A549 (cell line): ENCODE measurements around the gene FAAH. TPM values are rescaled to one million over a fixed set of nuclear protein-coding genes. Genes with fewer than 3 reads are reported as not detected.
A peak's percentile ranks its signal among the peaks of the same experiment; 100 is the strongest.

ENCODE experiments used
- ATAC-seq, 2 experiments: fragments of 200-7000 bp in 1 of 2; fragments of >200 bp in 1 of 2; cut with Nextera tagmentation in 1 of 2; cut with Tn5 transposase in 1 of 2; 3 replicates each; pipeline versions ENCODE4 v1.8.0 to v1.9.1; 2018 to 2020; ENCODE audit warnings: mild to moderate bottlenecking in 1 of 2, moderate library complexity in 1 of 2
- CTCF ChIA-PET: fragments of 300-600 bp; sonication (Branson Sonifier 250); formaldehyde crosslinking; extraction: SDS; loops from one replicate; lab custom pipeline; 2021; ENCODE audit warnings: antibody characterized with exemption, inconsistent platforms; lab: Yijun Ruan, JAX
- POLR2A ChIA-PET: fragments of 350-600 bp; formaldehyde crosslinking; extraction: SDS; loops from one replicate; lab custom pipeline; 2021; ENCODE audit warnings: antibody characterized with exemption, inconsistent platforms; lab: Yijun Ruan, JAX
- DNase-seq, 2 experiments: peaks; one replicate each; pipeline versions ENCODE4 v3.0.0 to v3.0.0-alpha.2; 2011 to 2016; ENCODE audit warnings: low read depth in 1 of 2, low spot score in 1 of 2
- FAIRE-seq: peaks from 2 replicates; lab custom pipeline; 2011; peaks lifted over from hg19 to GRCh38; lab: Jason Lieb, UNC
- H3K27ac ChIP-seq, 2 experiments: fragments of >200 bp; sonication (Bioruptor Twin); formaldehyde crosslinking; 3 replicates each; pipeline ENCODE4 v1.5.1; 2016 to 2017
- H3K4me1 ChIP-seq: fragments of >200 bp; sonication (Bioruptor Twin); formaldehyde crosslinking; 3 replicates; pipeline ENCODE4 v1.6.1; 2016
- H3K4me2 ChIP-seq: fragments of >200 bp; sonication (Bioruptor Twin); formaldehyde crosslinking; 3 replicates; pipeline ENCODE4 v1.6.1; 2016
- H3K4me3 ChIP-seq: fragments of >200 bp; sonication (Bioruptor Twin); formaldehyde crosslinking; 3 replicates; pipeline ENCODE4 v1.5.1; 2016
- H3K9me3 ChIP-seq: fragments of >200 bp; sonication (Bioruptor Twin); formaldehyde crosslinking; 3 replicates; pipeline ENCODE4 v1.6.1; 2016
- CHD2 ChIP-seq: fragments of 150-350 bp; IDR thresholded peaks from 2 replicates; pipeline ENCODE4 v1.6.1; 2014; ENCODE audit warnings: low read length; ENCODE audit not compliant: partially characterized antibody
- EP300 ChIP-seq, 2 experiments: fragments of >200 bp; sonication (Bioruptor Twin); formaldehyde crosslinking; IDR thresholded peaks; 2 replicates in 1 of 2; 3 replicates in 1 of 2; pipeline ENCODE4 v1.6.1; 2016 to 2017
- FOSL2 ChIP-seq, 2 experiments: fragments of 450-650 bp in 1 of 2; fragments of >200 bp in 1 of 2; sonication (Bioruptor Twin) in 1 of 2; formaldehyde crosslinking; IDR thresholded peaks; 2 replicates each; pipeline versions ENCODE4 v1.5.0 to v1.6.1; 2016 to 2020; ENCODE audit warnings: mild to moderate bottlenecking in 1 of 2, moderate library complexity in 1 of 2
- FOXS1 ChIP-seq: fragments of 250-450 bp; sonication (Bioruptor Pico); IDR thresholded peaks from 2 replicates; pipeline ENCODE4 v1.5.0; 2020; ENCODE audit warnings: mild to moderate bottlenecking, moderate library complexity
- HDAC2 ChIP-seq: fragments of 200-600 bp; sonication (generic); IDR thresholded peaks from 2 replicates; pipeline ENCODE4 v1.6.1; 2016
- PHF8 ChIP-seq: fragments of 200-600 bp; sonication (generic); IDR thresholded peaks from 2 replicates; pipeline ENCODE4 v1.6.1; 2016; ENCODE audit warnings: low read depth, mild to moderate bottlenecking, antibody characterized with exemption, moderate library complexity, borderline replicate concordance
- POLR2A ChIP-seq: IDR thresholded peaks from 2 replicates; pipeline ENCODE4 v1.6.1; 2012; ENCODE audit warnings: mild to moderate bottlenecking, low read length
- RAD21 ChIP-seq, 2 experiments: fragments of >200 bp in 1 of 2; sonication (Bioruptor Twin) in 1 of 2; formaldehyde crosslinking in 1 of 2; IDR thresholded peaks in 1 of 2; conservative IDR thresholded peaks in 1 of 2; 2 replicates in 1 of 2; 3 replicates in 1 of 2; pipeline ENCODE4 v1.6.1; 2012 to 2018; ENCODE audit warnings: inconsistent platforms in 1 of 2
- RARB ChIP-seq: fragments of 250-450 bp; sonication (Bioruptor Pico); IDR thresholded peaks from 2 replicates; pipeline ENCODE4 v1.8.0; 2021; ENCODE audit warnings: mild to moderate bottlenecking, moderate library complexity
- SMC3 ChIP-seq: fragments of >200 bp; sonication (Bioruptor Twin); formaldehyde crosslinking; IDR thresholded peaks from 3 replicates; pipeline ENCODE4 v1.6.1; 2018; ENCODE audit warnings: inconsistent platforms
- USF2 ChIP-seq: fragments of 450-650 bp; IDR thresholded peaks from 2 replicates; pipeline ENCODE4 v1.6.1; 2014; ENCODE audit warnings: antibody characterized with exemption
- ZFP36 ChIP-seq: fragments of 450-650 bp; IDR thresholded peaks from 2 replicates; pipeline ENCODE4 v1.6.1; 2014; ENCODE audit warnings: borderline replicate concordance; ENCODE audit not compliant: partially characterized antibody
- ZNF302 ChIP-seq: fragments of 250-450 bp; sonication (Bioruptor Pico); IDR thresholded peaks from 2 replicates; pipeline ENCODE4 v1.9.0; 2021; ENCODE audit warnings: inconsistent platforms, mild to moderate bottlenecking, moderate library complexity
- WGBS: methylation state at CpG from one replicate; pipeline ENCODE4 v1.1.6; 2017; ENCODE audit errors: missing lambda C conversion rate; 5-methylcytosine and 5-hydroxymethylcytosine counted together
- polyA plus RNA-seq, 4 experiments: library from polyadenylated mRNA; depleted of rRNA in 3 of 4; stranded (reverse); fragments of >200 nt; fragmentation: RNase III in 1 of 4; extraction: RNeasy Plus Mini Kit Qiagen cat#74134 plus additional on column Dnase treatment in 1 of 4; gene quantifications; 2 replicates in 3 of 4; 3 replicates in 1 of 4; pipeline ENCODE4 v1.2.3, GENCODE V29; 2011 to 2017
- TF ChIP-seq, protein P1 (sequence below): fragments of 200-600 bp; sonication (generic); IDR thresholded peaks from 2 replicates; pipeline ENCODE4 v1.6.1; 2016; ENCODE audit warnings: antibody characterized with exemption, mild to moderate bottlenecking, moderate library complexity
- TF ChIP-seq, protein P2 (sequence below): fragments of 250-450 bp; sonication (Bioruptor Pico); IDR thresholded peaks from 2 replicates; pipeline ENCODE4 v1.5.0; 2020; ENCODE audit warnings: low read depth, mild to moderate bottlenecking, moderate library complexity
- TF ChIP-seq, protein P3 (sequence below): fragments of >200 bp; sonication (Bioruptor Twin); formaldehyde crosslinking; IDR thresholded peaks from 3 replicates; pipeline ENCODE4 v1.5.1; 2016

FAAH gene
- polyA plus RNA-seq, 2 of the 4 experiments (the other 2 are of a cell fraction) = 1.2 to 1.3 TPM

- TF ChIP-seq, protein P1, sequence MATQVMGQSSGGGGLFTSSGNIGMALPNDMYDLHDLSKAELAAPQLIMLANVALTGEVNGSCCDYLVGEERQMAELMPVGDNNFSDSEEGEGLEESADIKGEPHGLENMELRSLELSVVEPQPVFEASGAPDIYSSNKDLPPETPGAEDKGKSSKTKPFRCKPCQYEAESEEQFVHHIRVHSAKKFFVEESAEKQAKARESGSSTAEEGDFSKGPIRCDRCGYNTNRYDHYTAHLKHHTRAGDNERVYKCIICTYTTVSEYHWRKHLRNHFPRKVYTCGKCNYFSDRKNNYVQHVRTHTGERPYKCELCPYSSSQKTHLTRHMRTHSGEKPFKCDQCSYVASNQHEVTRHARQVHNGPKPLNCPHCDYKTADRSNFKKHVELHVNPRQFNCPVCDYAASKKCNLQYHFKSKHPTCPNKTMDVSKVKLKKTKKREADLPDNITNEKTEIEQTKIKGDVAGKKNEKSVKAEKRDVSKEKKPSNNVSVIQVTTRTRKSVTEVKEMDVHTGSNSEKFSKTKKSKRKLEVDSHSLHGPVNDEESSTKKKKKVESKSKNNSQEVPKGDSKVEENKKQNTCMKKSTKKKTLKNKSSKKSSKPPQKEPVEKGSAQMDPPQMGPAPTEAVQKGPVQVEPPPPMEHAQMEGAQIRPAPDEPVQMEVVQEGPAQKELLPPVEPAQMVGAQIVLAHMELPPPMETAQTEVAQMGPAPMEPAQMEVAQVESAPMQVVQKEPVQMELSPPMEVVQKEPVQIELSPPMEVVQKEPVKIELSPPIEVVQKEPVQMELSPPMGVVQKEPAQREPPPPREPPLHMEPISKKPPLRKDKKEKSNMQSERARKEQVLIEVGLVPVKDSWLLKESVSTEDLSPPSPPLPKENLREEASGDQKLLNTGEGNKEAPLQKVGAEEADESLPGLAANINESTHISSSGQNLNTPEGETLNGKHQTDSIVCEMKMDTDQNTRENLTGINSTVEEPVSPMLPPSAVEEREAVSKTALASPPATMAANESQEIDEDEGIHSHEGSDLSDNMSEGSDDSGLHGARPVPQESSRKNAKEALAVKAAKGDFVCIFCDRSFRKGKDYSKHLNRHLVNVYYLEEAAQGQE = no peak
- TF ChIP-seq HDAC2 = no peak
Measured at GRCh38 chr1:46438346-46438745, 44.2 kb downstream of the FAAH start (continued).

DNA sequence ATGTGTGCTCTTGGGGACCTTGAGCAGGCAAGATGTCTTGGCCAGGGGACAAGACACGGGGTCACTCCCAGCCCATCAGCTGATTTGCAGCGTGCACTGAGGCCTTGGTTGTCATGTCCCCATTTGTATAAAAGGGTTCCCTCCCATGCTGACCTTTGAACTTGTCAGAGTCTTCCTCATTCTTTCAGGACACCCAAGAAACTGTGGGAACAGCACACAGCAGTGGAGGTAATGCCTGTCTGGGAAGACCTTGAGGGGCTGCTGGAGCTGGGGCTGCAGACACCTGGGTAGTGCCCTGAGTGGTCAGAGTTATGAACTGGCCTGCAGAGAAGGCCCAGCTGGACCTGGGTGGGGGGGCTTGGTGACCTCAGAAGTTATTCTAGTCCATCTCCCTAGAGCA is 46.4 kb downstream of the FAAH start:
- FAIRE-seq (no peak), DNase-seq (no peak), ATAC-seq (no peak)
- Histone ChIP-seq H3K4me1 (no peaks in the 10 kb centered on the region), H3K4me2 (no peak overlapping the region), H3K4me3 (no peak overlapping the region), H3K9me3 (no peaks in the 10 kb centered on the region), H3K27ac (no peak overlapping the region)
- 81% methylated on average over 2 of the region's 2 CpGs for WGBS
- TF ChIP-seq USF2 = no peak
- TF ChIP-seq FOXS1 (CRISPR knock-in tag) = no peak
- no peak for TF ChIP-seq POLR2A
- TF ChIP-seq CHD2 = no peak
- TF ChIP-seq FOSL2 (IDR thresholded peaks at IDR 0.05) = no peak
- TF ChIP-seq FOSL2 (CRISPR knock-in tag; IDR thresholded peaks at IDR 0.05) = no peak
- TF ChIP-seq PHF8 = no peak
- ChIA-PET CTCF (interaction anchor here (1.6 to 2.2 kb wide), 2 partner anchors 35 to 92 kb away, joined by 4 to 6 read pairs; no protein-coding TSS in a partner anchor), POLR2A (no interaction called here)

GRCh38 chr1:46442317-46443161 is 48.4 kb downstream of the FAAH start:
- FAIRE-seq (no peak), ATAC-seq (peak; percentile 82 to 93), DNase-seq (peak; percentile 65 to 87)
- no peaks in the 10 kb centered on the region for H3K4me1 ChIP-seq
- no peaks in the 10 kb centered on the region for H3K9me3 ChIP-seq
- peak overlapping the region in 1 of 2 experiments; percentile 54; a peak in 2 of 6 replicates for H3K27ac ChIP-seq
- ChIA-PET CTCF (interaction anchor here (0.6 to 2.2 kb wide), 20 partner anchors 9 to 282 kb away, joined by 3 to 12 read pairs (median 4); partner anchors contain the start of gene FAAH), POLR2A (no interaction called here)
- peak overlapping the region; percentile 56 for H3K4me2 ChIP-seq
- 20% methylated on average over 24 of the region's 25 CpGs for WGBS
- peak overlapping the region; percentile 26; the same call in 2 of the 3 replicates for H3K4me3 ChIP-seq
- TF ChIP-seq ZNF302 (CRISPR knock-in tag) (no peak), ZFP36 (no peak), RAD21 (conservative IDR thresholded peaks at IDR 0.05 in 1 of 2, IDR thresholded peaks at IDR 0.05 in 1 of 2) (peak; percentile 23 to 44; a peak in 3 of 5 replicates), EP300 (IDR thresholded peaks at IDR 0.05) (no peak), RARB (no peak), SMC3 (0 out of 3 replicates have a peak, but pooled peaks have one; percentile 7)
- TF ChIP-seq, protein P2, sequence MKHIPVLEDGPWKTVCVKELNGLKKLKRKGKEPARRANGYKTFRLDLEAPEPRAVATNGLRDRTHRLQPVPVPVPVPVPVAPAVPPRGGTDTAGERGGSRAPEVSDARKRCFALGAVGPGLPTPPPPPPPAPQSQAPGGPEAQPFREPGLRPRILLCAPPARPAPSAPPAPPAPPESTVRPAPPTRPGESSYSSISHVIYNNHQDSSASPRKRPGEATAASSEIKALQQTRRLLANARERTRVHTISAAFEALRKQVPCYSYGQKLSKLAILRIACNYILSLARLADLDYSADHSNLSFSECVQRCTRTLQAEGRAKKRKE (CRISPR knock-in tag) = no peak
- TF ChIP-seq, protein P3, sequence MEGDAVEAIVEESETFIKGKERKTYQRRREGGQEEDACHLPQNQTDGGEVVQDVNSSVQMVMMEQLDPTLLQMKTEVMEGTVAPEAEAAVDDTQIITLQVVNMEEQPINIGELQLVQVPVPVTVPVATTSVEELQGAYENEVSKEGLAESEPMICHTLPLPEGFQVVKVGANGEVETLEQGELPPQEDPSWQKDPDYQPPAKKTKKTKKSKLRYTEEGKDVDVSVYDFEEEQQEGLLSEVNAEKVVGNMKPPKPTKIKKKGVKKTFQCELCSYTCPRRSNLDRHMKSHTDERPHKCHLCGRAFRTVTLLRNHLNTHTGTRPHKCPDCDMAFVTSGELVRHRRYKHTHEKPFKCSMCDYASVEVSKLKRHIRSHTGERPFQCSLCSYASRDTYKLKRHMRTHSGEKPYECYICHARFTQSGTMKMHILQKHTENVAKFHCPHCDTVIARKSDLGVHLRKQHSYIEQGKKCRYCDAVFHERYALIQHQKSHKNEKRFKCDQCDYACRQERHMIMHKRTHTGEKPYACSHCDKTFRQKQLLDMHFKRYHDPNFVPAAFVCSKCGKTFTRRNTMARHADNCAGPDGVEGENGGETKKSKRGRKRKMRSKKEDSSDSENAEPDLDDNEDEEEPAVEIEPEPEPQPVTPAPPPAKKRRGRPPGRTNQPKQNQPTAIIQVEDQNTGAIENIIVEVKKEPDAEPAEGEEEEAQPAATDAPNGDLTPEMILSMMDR = peak; percentile 65
